GM19463 (cell line): ENCODE measurements around the gene TRIM66.

Experiments
- ATAC-seq: cut with Tn5 transposase; IDR thresholded peaks from one replicate; pipeline ENCODE4 v1.9.1; 2021; ENCODE audit warnings: mild to moderate bottlenecking, moderate library complexity; ENCODE audit not compliant: unreplicated experiment

TRIM66 gene

DNA sequence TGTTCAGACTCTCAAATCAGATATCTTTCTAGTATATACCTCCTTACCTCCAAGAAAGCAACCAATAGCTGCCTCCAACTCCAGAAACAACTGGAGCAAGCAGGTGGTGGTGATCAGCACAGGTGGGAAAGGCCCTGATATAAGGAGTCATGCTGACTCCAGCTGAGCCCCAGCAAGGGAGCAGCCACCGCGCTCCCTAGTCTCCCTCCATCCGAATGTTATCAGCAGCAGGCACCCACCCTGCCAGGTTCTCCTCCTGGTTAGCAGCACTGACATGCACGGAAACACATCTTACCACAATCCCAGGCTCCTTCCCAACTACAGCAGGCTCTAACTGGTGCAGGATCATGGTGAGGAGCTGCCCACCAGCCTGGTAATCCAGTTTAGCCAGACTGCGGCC, 69.9 kb downstream of the TRIM66 start:
- no peak for ATAC-seq

- no peak for ATAC-seq
Measured at GRCh38 chr11:8610532-8611116, 71.8 kb downstream of the TRIM66 start.

- ATAC-seq, result no peak
Measured at GRCh38 chr11:8608652-8609051, 73.8 kb downstream of the TRIM66 start.

DNA sequence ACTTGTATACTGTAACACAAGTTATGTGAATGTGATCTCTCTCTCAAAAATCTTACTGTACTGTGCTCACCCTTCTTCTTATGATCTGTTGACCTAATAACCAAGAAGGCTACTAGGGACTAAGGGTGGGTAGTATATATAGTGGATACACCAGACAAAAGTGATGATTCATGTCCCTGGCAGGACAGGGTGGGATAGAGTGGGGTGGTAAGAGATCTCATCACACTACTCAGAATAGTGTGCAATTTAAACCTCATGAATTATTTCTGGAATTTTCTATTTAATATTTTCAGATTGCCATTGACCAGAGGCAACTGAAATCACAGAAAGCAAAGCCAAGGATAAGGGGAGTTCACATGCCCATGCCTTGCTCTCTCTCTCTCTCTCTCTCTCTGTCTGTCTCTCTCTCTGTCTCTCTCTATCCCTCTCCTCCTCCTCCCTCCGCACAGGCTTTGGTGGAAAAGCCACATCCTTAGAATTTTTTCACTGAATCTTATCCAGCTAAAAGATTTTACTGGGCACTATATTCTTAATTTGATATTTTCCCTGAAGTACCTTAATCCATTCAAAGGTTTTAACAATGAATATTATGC, 76.4 kb downstream of the TRIM66 start:
- ATAC-seq, result no peak

GRCh38 chr11:8604078-8604723, 78.3 kb downstream of the TRIM66 start:
- peak; percentile 97 for ATAC-seq

- ATAC-seq, result no peak
Measured at GRCh38 chr11:8603696-8604077, 78.8 kb downstream of the TRIM66 start.

GRCh38 chr11:8601376-8602133, 80.9 kb downstream of the TRIM66 start:
- ATAC-seq, result no peak

DNA sequence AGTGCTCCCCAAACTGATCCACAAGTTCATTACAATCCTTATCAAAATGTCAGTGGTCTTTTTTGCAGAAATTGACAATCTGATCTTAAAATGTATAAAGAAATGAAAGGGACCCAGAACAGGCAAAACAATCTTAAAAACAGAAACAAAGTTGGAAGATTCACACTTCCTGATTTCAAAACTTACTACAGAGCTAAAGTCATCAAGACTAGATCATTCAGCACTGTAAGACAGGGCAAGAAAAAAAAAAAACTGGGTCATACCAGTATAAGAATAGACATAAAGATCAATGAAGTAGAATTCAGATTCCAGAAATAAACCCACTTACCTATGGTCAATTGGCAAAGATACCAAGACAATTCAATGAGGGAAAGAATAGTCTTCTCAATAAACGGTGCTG, 84.0 kb downstream of the TRIM66 start:
- no peak for ATAC-seq

- no peak for ATAC-seq
Measured at GRCh38 chr11:8597182-8597581, 85.3 kb downstream of the TRIM66 start.

GRCh38 chr11:8596504-8597046, 85.9 kb downstream of the TRIM66 start:
- no peak for ATAC-seq

GRCh38 chr11:8593935-8594909, 88.2 kb downstream of the TRIM66 start, which contains the start of gene STK33:
Gene STK33 (minus strand): TSS chr11:8594228. CDS start chr11:8474905, 119,323 bp downstream.
- peak; percentile 96 for ATAC-seq

- ATAC-seq, result no peak
Measured at GRCh38 chr11:8593455-8593854, 89.0 kb downstream of the TRIM66 start.

DNA sequence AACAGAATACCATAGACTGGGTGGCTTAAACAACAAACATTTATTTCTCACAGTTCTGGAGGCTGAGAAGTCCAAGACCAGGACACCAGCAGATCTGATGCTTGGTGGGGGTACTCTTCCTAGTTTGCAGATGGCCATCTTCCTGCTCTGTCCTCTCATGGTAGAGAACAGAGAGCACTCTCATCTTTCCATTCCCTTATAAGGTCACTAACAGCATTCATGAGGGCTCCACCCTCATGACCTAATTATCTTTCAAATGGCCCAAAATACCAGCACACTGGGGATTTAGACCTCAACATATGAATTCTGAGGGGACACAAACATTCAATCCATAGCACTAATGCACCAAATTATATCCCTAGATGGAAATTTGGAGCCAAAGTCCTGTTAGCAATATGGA, 94.5 kb downstream of the TRIM66 start:
- ATAC-seq, result no peak

GRCh38 chr11:8586805-8587204, 95.7 kb downstream of the TRIM66 start:
- ATAC-seq, result no peak

GRCh38 chr11:8586184-8586583, 96.3 kb downstream of the TRIM66 start:
- no peak for ATAC-seq

DNA sequence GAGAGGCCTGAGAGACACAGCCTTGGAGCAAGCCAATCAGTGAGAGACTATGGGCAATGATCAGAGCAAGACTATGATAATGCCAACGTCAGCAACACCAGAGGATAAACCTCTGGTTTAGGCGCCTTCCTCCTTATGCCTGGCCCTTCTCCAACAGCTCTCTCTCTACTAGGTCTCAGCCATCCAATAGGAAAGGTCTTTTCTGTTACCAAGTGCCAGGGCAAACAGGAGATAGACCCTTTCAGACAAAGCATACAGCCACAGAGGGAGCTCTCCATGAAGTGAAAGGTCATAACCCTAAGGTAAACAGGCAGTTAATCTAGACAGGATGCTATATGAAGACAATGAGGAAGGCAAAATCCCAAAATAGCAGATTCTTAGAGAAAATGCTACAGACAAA, 98.0 kb downstream of the TRIM66 start:
- ATAC-seq, result no peak

DNA sequence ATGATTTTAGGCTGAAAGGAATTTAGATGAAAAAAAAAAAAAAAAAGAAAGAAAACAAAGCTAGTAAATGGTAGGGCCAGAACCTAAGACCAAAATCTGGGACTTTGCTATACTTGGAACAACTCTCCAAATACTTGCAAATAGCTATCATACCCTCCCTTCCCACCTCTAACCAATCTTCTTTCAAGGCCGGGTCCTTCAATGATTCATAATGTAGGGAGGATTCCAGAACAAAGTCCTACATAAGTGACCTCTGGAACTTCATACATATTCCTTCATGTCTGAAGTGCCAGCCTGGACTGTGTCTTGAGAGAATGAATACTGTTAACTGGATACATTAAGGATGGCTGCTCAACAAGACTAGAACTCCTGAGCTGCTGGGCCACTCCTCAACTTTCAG, 98.4 kb downstream of the TRIM66 start:
- ATAC-seq, result no peak

DNA sequence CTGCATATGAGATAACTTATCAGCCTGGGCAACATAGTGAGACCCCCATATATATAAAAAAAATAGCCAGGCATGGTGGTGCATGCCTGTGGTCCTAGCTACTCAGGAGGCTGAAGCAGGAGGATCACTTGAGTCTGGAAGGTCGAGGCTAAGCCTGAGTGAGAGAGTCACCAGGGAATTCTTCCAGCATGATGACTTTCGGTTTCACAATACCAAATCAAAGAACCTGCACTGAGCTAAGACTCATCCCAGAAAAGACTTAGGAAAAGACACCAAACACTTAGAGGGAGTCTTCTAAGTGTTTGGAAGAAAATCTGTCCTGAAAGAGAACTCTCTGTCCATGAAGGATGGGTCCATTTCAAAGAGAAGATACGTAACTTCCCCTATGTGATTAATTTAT, 101.2 kb downstream of the TRIM66 start:
- no peak for ATAC-seq

DNA sequence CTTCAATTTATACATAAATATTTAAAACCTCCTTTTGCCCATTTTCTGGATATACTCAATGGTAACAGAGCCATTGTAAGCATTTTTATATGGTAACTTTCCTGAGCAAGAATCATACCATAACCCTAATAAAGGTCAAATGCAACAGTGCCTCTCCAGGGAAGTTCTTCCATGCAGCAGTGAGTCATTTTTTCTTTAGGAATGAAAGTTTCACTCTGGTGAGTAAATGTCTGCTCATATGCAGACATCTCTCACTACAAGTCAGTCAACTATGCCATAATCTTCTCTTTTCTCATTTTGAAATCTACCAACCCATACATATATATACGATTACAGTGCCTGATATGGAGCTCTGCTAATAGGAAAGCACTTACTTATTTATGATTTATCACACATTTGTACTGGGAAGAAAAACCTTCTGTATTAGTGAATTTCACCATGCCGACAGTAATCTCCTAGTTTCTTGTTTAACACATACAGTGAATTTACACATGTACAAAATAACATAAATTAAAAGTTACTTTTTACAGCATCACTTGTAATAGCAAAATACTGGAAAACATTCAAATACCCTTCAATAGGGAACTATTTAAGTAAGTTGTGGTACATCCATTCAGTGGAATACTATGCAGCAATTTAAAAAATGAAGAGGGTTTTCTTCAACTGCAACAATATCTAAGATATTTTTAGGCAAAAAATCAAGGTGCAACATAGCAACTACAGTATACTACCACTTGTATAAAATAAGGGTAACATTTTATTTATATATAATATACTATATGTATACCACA, 104.5 kb downstream of the TRIM66 start:
- no peak for ATAC-seq

- ATAC-seq, result no peak
Measured at GRCh38 chr11:8574798-8575197, 107.7 kb downstream of the TRIM66 start.
